Psoas muscle (tissue), 8 donors: ENCODE measurements around the gene PDE4D. TPM values are rescaled to one million over a fixed set of nuclear protein-coding genes. Genes with fewer than 3 reads are reported as not detected.

ENCODE experiments used
- ATAC-seq, 4 donors: fragments of 200-7000 bp; cut with Tn5 transposase; one replicate each; pipeline ENCODE4 v1.9.1; 2020; ENCODE audit warnings: moderate library complexity in 3 of 4, mild to moderate bottlenecking in 2 of 4
- DNase-seq, 2 donors: peaks; one replicate each; pipeline ENCODE4 v3.0.0-alpha.2; 2020
- H3K27ac ChIP-seq: fragments of 200-600 bp; one replicate; pipeline ENCODE4 v1.8.0; 2022
- H3K27me3 ChIP-seq, 3 donors: fragments of 200-600 bp in 1 of 3; one replicate each; pipeline versions ENCODE4 v1.6.1 to v1.8.0; 2013 to 2022; ENCODE audit warnings: low read length in 2 of 3, mild to moderate bottlenecking in 2 of 3, moderate library complexity in 1 of 3; ENCODE audit not compliant: insufficient read depth in 3 of 3
- H3K36me3 ChIP-seq, 2 donors: fragments of 200-600 bp in 1 of 2; one replicate each; pipeline versions ENCODE4 v1.6.1 to v1.8.0; 2013 to 2022; ENCODE audit warnings: low read depth in 1 of 2, mild to moderate bottlenecking in 1 of 2, moderate library complexity in 1 of 2; ENCODE audit not compliant: insufficient read depth in 1 of 2
- H3K4me1 ChIP-seq: fragments of 200-600 bp; one replicate; pipeline ENCODE4 v1.8.0; 2022
- H3K4me3 ChIP-seq: fragments of 200-600 bp; one replicate; pipeline ENCODE4 v1.8.0; 2022; ENCODE audit warnings: mild to moderate bottlenecking
- H3K9me3 ChIP-seq: fragments of 200-600 bp; one replicate; pipeline ENCODE4 v1.8.0; 2022
- WGBS, 3 donors: extraction: QIAGEN DNeasy Blood & Tissue Kit; methylation state at CpG; one replicate each; pipeline versions ENCODE4 v1.1.6 to v1.1.7; 2013; 5-methylcytosine and 5-hydroxymethylcytosine counted together
- intact Hi-C, 2 donors: fragments of 100-400 bp; cut with DNase I; formaldehyde crosslinking; loops; one replicate each; pipeline versions ENCODE4 v1.11.0 to v1.14.2; 2022
- polyA plus RNA-seq, 3 donors: library from polyadenylated mRNA; stranded (reverse); fragments of 200-250 nt; gene quantifications; one replicate each; pipeline ENCODE4 v1.2.3, GENCODE V29; 2013
- total RNA-seq, 4 donors: library from RNA; stranded (reverse); fragmentation: NEBNext Ultra II Directional in 2 of 4; extraction: Animal tissue kit (Norgen Biotek cat#: 25700) in 2 of 4; gene quantifications; one replicate each; pipeline versions ENCODE4 v1.2.1 to v1.2.4, GENCODE V29; 2021 to 2023
- TF ChIP-seq, protein P1 (sequence below): fragments of 200-600 bp; IDR thresholded peaks from one replicate; pipeline ENCODE4 v1.8.0; 2022; ENCODE audit warnings: antibody characterized with exemption
- donor health status: healthy with polysubstance abuse.
- donor health status: DM: no; HTN: no; CAD: no; lungs with moderate emphysema.
- donor health status: Bipolar disorder and iron deficiency.
- donor health status: healthy.
- donor health status: DM: yes; HTN: yes; CAD: no.
- donor health status: DM: no; HTN: no; CAD: no.
- donor health status: DM: no; HTN: no; CAD: no.
- donor health status: DM: yes; HTN: yes; CAD: no.

Gene PDE4D
- total and polyA plus RNA-seq, 7 donors: 42.6 to 283 (median 88.7) TPM

DNA sequence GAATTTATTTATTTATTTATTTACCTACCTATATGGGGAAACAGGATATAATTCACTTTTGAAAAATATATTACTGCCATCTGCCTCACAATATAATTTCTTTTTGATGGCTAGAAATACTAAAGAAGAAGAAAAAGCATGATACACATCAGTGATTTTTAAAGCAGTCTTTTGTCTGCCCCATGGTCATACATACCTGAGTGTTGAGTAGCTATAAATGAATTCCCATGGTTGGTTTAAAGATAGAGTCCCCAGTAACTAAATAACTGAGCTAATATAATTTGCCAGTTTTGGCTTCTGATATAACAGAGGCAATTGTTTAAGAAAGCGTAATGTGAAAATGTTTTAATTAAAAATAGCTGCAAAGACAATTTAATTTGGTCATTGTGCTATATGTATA is 447.8 kb downstream of the PDE4D start:
- Histone ChIP-seq H3K27ac (no peak overlapping the region), H3K36me3 (no peaks in the 10 kb centered on the region), H3K9me3 (peaks cover 4% of the 10 kb centered on the region), H3K27me3 (no peaks in the 10 kb centered on the region), H3K4me3 (no peak overlapping the region), H3K4me1 (peaks cover 3% of the 10 kb centered on the region)
- intact Hi-C loops: no loop called here
- no peak for DNase-seq
- ATAC-seq: no peak
- TF ChIP-seq, protein P1, sequence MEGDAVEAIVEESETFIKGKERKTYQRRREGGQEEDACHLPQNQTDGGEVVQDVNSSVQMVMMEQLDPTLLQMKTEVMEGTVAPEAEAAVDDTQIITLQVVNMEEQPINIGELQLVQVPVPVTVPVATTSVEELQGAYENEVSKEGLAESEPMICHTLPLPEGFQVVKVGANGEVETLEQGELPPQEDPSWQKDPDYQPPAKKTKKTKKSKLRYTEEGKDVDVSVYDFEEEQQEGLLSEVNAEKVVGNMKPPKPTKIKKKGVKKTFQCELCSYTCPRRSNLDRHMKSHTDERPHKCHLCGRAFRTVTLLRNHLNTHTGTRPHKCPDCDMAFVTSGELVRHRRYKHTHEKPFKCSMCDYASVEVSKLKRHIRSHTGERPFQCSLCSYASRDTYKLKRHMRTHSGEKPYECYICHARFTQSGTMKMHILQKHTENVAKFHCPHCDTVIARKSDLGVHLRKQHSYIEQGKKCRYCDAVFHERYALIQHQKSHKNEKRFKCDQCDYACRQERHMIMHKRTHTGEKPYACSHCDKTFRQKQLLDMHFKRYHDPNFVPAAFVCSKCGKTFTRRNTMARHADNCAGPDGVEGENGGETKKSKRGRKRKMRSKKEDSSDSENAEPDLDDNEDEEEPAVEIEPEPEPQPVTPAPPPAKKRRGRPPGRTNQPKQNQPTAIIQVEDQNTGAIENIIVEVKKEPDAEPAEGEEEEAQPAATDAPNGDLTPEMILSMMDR: no peak
- 96 to 99% (median 98%) methylated on average over 1 of the region's 1 CpG for WGBS, 3 donors

DNA sequence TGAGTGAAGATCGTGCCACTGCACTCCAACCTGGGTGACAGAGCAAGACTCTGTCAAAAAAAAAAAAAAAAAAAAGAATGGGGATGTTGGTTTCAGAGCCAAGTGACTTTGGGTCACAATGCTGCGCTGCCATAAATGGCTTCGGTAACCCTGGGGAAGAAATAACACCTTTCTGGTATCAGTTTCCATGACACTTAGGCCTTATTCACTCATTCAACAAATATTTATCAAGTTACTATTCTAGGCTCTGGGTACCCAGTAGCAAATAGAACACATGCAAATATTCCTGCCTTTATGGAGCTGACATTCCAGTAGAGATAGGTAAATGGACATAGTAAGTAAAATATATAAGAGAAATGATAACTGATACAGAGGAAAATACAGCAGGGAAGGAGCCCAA is 454.2 kb downstream of the PDE4D start:
- no peak overlapping the region for H3K4me3 ChIP-seq
- TF ChIP-seq, protein P1: no peak
- H3K9me3 ChIP-seq: no peaks in the 10 kb centered on the region
- no peak overlapping the region for H3K27ac ChIP-seq
- H3K36me3 ChIP-seq: no peaks in the 10 kb centered on the region
- DNase-seq (no peak), ATAC-seq (peak in 3 of 4 donors; percentile 31 to 40 (median 38))
- WGBS, 3 donors: 69 to 91% (median 78%) methylated on average over 3 of the region's 3 CpGs
- intact Hi-C loops: no loop called here
- H3K4me1 ChIP-seq: peaks cover 7% of the 10 kb centered on the region
- no peaks in the 10 kb centered on the region for H3K27me3 ChIP-seq

DNA sequence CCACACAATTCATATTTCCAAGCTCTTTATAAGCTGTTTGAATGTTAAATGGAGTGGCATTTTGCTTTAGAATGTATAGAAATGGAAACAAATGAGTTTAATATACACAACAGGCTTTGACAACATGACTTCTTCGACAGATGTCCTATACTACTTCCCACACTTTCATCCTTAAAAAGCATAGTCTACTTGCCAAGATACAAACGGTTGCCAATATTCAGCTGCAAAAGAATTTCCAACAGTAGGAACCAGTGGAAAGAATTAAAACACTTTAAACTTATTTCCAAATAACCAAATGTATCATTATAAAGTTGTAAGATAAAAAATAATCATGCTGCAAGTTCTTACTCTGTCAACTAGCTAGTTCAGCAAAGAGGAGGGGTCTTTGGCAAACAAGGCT is 456.4 kb downstream of the PDE4D start:
- TF ChIP-seq, protein P1: no peak
- no peak overlapping the region for H3K27ac ChIP-seq
- WGBS, 3 donors: 31 to 48% (median 34%) methylated on average over 2 of the region's 2 CpGs
- intact Hi-C loops: no loop called here
- no peaks in the 10 kb centered on the region for H3K27me3 ChIP-seq
- DNase-seq: no peak
- H3K36me3 ChIP-seq: no peaks in the 10 kb centered on the region
- H3K4me1 ChIP-seq: peaks cover 7% of the 10 kb centered on the region
- no peaks in the 10 kb centered on the region for H3K9me3 ChIP-seq
- no peak overlapping the region for H3K4me3 ChIP-seq
- no peak for ATAC-seq

DNA sequence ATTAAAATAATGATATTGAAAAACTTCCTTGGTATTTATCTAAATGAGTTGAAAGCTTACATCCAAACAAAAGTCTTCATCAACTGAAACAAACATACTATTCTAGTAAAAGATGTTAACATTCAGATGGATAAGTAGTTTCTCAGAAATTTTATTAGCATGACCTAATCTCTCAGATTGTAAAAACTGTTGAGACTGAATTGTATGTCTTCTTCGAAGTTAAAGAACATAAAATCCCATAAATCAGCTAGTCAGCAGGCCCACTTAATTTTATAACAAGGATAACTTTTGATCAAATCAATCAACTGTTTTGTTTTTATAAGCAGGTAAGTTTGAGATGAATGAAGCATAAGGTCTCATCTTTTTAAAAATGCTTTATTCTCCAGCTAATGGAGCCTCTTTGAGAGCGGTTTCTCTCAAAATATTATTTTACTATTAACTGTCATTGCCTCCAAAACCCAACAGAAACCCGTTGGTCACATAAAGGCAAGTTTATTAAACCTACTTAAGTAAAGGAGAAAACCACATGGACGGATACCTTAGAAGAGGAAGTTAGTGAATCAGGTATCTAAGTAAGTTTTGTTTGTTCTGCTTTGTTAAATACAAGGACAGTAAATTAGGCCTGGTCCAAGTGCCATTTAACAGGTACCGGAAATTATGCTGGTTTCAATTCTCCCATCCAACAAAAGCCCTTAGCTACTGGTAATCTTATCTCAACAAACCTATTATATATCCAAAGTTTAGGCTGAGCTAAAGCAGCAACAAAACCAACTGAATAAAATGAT is 457.0 kb downstream of the PDE4D start:
- no peaks in the 10 kb centered on the region for H3K36me3 ChIP-seq
- intact Hi-C loops: no loop called here
- ATAC-seq (no peak), DNase-seq (no peak)
- WGBS, 3 donors: 76 to 83% (median 81%) methylated on average over 5 of the region's 5 CpGs
- H3K4me1 ChIP-seq: peaks cover 4% of the 10 kb centered on the region
- no peaks in the 10 kb centered on the region for H3K9me3 ChIP-seq
- no peaks in the 10 kb centered on the region for H3K27me3 ChIP-seq
- no peak overlapping the region for H3K27ac ChIP-seq
- no peak overlapping the region for H3K4me3 ChIP-seq
- TF ChIP-seq, protein P1: no peak

DNA sequence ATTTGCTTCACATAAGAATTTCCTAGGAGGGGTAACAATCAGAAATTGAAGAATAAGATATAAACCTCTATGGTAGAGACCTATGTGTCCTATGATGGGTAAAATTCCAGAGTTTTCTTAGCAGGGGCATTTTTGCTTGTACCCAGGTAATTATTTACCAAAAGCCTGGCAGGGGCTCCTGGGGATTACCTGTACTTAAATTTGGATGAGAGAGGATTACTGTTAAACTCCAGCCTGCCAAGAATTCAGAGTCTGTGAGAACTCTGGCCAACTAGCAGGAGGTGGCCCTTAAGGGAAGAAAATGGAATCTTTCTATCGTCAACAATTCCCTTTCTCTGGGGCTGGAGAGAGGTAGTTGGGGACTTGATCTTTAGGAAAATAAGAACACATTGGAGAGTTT is 460.4 kb downstream of the PDE4D start:
- H3K27ac ChIP-seq: no peak overlapping the region
- H3K9me3 ChIP-seq: no peaks in the 10 kb centered on the region
- H3K4me1 ChIP-seq: no peaks in the 10 kb centered on the region
- no peak overlapping the region for H3K4me3 ChIP-seq
- ATAC-seq (no peak), DNase-seq (no peak)
- TF ChIP-seq, protein P1: no peak
- 21 to 50% (median 34%) methylated on average over 1 of the region's 1 CpG for WGBS, 3 donors
- H3K27me3 ChIP-seq: no peaks in the 10 kb centered on the region
- intact Hi-C loops: no loop called here
- no peaks in the 10 kb centered on the region for H3K36me3 ChIP-seq
